H1 (cell line): ENCODE results near the gene HSD17B2. TPM values are rescaled to one million over a fixed set of nuclear protein-coding genes. Genes with fewer than 3 reads are reported as not detected.

Experiments used
- GTF2F1 ChIP-seq: IDR thresholded peaks from 2 replicates; pipeline ENCODE4 v1.6.1; 2012; ENCODE audit warnings: low read depth, low read length, improper control_type of control experiment, borderline replicate concordance
- MAX ChIP-seq: IDR thresholded peaks from 2 replicates; pipeline ENCODE4 v1.6.1; 2012; ENCODE audit warnings: inconsistent platforms
- polyA plus RNA-seq, 7 experiments: library from polyadenylated mRNA; depleted of rRNA in 3 of 7; stranded (reverse) in 5 of 7; unstranded in 2 of 7; fragments of >200 nt in 5 of 7; fragments of 200-250 nt in 2 of 7; gene quantifications; 1 replicate in 5 of 7; 2 replicates in 1 of 7; 4 replicates in 1 of 7; pipeline versions ENCODE4 v1.2.1 to v1.2.3, GENCODE V29; 2011 to 2013; ENCODE audit warnings: missing spikeins in 2 of 7, mixed read lengths in 2 of 7
- total RNA-seq: library from RNA; stranded (reverse); fragmentation: NEBNext Ultra II Directional; extraction: Animal tissue kit (Norgen Biotek cat#: 25700); gene quantifications from 2 replicates; pipeline ENCODE4 v1.2.1, GENCODE V29; 2021
- TF ChIP-seq, protein P1 (sequence below): fragments of 300-600 bp; sonication (generic); IDR thresholded peaks from 2 replicates; pipeline ENCODE4 v1.7.1; 2012; ENCODE audit warnings: low read length, moderate library complexity, mild to moderate bottlenecking, inconsistent platforms; ENCODE audit not compliant: insufficient replicate concordance

Gene HSD17B2
- total and polyA plus RNA-seq, 2 of the 8 experiments (the other 6 are each of a cell fraction or from before 2014, with no cell fraction given), result not detected

GRCh38 chr16:82147546-82147945, 112.5 kb downstream of the HSD17B2 start (continued):
- TF ChIP-seq, protein P1, sequence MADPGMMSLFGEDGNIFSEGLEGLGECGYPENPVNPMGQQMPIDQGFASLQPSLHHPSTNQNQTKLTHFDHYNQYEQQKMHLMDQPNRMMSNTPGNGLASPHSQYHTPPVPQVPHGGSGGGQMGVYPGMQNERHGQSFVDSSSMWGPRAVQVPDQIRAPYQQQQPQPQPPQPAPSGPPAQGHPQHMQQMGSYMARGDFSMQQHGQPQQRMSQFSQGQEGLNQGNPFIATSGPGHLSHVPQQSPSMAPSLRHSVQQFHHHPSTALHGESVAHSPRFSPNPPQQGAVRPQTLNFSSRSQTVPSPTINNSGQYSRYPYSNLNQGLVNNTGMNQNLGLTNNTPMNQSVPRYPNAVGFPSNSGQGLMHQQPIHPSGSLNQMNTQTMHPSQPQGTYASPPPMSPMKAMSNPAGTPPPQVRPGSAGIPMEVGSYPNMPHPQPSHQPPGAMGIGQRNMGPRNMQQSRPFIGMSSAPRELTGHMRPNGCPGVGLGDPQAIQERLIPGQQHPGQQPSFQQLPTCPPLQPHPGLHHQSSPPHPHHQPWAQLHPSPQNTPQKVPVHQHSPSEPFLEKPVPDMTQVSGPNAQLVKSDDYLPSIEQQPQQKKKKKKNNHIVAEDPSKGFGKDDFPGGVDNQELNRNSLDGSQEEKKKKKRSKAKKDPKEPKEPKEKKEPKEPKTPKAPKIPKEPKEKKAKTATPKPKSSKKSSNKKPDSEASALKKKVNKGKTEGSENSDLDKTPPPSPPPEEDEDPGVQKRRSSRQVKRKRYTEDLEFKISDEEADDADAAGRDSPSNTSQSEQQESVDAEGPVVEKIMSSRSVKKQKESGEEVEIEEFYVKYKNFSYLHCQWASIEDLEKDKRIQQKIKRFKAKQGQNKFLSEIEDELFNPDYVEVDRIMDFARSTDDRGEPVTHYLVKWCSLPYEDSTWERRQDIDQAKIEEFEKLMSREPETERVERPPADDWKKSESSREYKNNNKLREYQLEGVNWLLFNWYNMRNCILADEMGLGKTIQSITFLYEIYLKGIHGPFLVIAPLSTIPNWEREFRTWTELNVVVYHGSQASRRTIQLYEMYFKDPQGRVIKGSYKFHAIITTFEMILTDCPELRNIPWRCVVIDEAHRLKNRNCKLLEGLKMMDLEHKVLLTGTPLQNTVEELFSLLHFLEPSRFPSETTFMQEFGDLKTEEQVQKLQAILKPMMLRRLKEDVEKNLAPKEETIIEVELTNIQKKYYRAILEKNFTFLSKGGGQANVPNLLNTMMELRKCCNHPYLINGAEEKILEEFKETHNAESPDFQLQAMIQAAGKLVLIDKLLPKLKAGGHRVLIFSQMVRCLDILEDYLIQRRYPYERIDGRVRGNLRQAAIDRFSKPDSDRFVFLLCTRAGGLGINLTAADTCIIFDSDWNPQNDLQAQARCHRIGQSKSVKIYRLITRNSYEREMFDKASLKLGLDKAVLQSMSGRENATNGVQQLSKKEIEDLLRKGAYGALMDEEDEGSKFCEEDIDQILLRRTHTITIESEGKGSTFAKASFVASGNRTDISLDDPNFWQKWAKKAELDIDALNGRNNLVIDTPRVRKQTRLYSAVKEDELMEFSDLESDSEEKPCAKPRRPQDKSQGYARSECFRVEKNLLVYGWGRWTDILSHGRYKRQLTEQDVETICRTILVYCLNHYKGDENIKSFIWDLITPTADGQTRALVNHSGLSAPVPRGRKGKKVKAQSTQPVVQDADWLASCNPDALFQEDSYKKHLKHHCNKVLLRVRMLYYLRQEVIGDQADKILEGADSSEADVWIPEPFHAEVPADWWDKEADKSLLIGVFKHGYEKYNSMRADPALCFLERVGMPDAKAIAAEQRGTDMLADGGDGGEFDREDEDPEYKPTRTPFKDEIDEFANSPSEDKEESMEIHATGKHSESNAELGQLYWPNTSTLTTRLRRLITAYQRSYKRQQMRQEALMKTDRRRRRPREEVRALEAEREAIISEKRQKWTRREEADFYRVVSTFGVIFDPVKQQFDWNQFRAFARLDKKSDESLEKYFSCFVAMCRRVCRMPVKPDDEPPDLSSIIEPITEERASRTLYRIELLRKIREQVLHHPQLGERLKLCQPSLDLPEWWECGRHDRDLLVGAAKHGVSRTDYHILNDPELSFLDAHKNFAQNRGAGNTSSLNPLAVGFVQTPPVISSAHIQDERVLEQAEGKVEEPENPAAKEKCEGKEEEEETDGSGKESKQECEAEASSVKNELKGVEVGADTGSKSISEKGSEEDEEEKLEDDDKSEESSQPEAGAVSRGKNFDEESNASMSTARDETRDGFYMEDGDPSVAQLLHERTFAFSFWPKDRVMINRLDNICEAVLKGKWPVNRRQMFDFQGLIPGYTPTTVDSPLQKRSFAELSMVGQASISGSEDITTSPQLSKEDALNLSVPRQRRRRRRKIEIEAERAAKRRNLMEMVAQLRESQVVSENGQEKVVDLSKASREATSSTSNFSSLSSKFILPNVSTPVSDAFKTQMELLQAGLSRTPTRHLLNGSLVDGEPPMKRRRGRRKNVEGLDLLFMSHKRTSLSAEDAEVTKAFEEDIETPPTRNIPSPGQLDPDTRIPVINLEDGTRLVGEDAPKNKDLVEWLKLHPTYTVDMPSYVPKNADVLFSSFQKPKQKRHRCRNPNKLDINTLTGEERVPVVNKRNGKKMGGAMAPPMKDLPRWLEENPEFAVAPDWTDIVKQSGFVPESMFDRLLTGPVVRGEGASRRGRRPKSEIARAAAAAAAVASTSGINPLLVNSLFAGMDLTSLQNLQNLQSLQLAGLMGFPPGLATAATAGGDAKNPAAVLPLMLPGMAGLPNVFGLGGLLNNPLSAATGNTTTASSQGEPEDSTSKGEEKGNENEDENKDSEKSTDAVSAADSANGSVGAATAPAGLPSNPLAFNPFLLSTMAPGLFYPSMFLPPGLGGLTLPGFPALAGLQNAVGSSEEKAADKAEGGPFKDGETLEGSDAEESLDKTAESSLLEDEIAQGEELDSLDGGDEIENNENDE, result no peak
- TF ChIP-seq GTF2F1 (no peak), MAX (no peak)
